ENCODE results near the gene PREPL.

DNA sequence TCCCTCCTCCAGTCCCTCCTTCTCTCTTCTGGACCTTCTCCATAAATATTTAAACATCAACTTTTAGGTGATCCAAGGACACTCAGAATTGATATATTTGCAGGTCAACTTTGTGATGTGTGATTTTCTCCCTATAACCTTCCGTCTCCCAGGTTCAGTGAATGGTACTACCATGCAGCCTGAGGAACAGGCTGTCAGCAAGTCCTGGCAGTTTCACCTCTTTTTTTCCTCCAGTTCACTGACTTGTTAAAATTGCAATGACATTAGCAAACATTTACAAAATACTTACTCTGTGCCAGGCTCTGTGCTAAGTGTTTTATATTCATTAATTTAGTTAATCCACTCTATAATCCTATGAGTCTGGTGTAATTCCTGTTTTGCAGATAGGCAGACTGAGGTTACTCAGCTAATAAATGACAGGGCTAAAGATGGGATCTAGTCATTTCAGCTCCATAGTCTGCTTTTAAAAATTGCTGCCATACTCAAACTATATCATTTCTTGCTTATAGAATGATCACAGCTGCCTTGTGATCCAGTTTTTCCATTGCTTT, 78.1 kb downstream of the PREPL start:
- TF ChIP-seq EZH2 (IDR thresholded peaks at IDR 0.05; ENCODE audit: low read depth, low read length, severe bottlenecking) (no peak), TAF1 (IDR thresholded peaks at IDR 0.05; ENCODE audit: low read depth, low read length) (no peak), NRF1 (IDR thresholded peaks at IDR 0.05; ENCODE audit: low read depth, low read length) (no peak), CTCF (IDR thresholded peaks at IDR 0.05; ENCODE audit: control extremely low read depth in 1 of 3, insufficient read depth in 1 of 3, low read depth in 1 of 3, low read length in 3 of 3) (no peak), POLR2A (IDR thresholded peaks at IDR 0.05; ENCODE audit: control extremely low read depth in 1 of 2, low read depth in 2 of 2, low read length in 2 of 2) (no peak), POLR2AphosphoS5 (IDR thresholded peaks at IDR 0.05; ENCODE audit: low read depth, low read length) (no peak), USF2 (IDR thresholded peaks at IDR 0.05; ENCODE audit: low read length) (no peak), KDM1A (IDR thresholded peaks at IDR 0.05; ENCODE audit: borderline replicate concordance, low read length) (no peak)
- TF ChIP-seq, protein P1, sequence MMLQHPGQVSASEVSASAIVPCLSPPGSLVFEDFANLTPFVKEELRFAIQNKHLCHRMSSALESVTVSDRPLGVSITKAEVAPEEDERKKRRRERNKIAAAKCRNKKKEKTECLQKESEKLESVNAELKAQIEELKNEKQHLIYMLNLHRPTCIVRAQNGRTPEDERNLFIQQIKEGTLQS (IDR thresholded peaks at IDR 0.05; ENCODE audit: insufficient read depth, low read depth, low read length), result no peak

Measured in H1 (cell line).